ENCODE results near the gene ASXL1.

- TF ChIP-seq TEAD4 (CRISPR knock-in tag; IDR thresholded peaks at IDR 0.05): no peak
- TF ChIP-seq ZNF281 (CRISPR knock-in tag; IDR thresholded peaks at IDR 0.05): no peak
- no peak for TF ChIP-seq ATF3 (CRISPR knock-in tag; conservative IDR thresholded peaks at IDR 0.05)
- no peak for TF ChIP-seq ZMAT4 (CRISPR knock-in tag; IDR thresholded peaks at IDR 0.05)
- no peak for TF ChIP-seq CTCF (IDR thresholded peaks at IDR 0.05)
- no peak for TF ChIP-seq FOXP4 (CRISPR knock-in tag; IDR thresholded peaks at IDR 0.05)
- TF ChIP-seq ETV6 (CRISPR knock-in tag; IDR thresholded peaks at IDR 0.05): no peak
These were observed 24.2 kb downstream of the ASXL1 start for GRCh38 chr20:32382102-32382950.
